Psoas muscle (tissue), 8 donors: ENCODE measurements around the gene TMA7B. TPM values are rescaled to one million over a fixed set of nuclear protein-coding genes. Genes with fewer than 3 reads are reported as not detected.

Experiments
- ATAC-seq, 4 donors: fragments of 200-7000 bp; cut with Tn5 transposase; one replicate each; pipeline ENCODE4 v1.9.1; 2020; ENCODE audit warnings: moderate library complexity in 3 of 4, mild to moderate bottlenecking in 2 of 4
- DNase-seq, 2 donors: peaks; one replicate each; pipeline ENCODE4 v3.0.0-alpha.2; 2020
- H3K27ac ChIP-seq: fragments of 200-600 bp; one replicate; pipeline ENCODE4 v1.8.0; 2022
- H3K27me3 ChIP-seq, 3 donors: fragments of 200-600 bp in 1 of 3; one replicate each; pipeline versions ENCODE4 v1.6.1 to v1.8.0; 2013 to 2022; ENCODE audit warnings: low read length in 2 of 3, mild to moderate bottlenecking in 2 of 3, moderate library complexity in 1 of 3; ENCODE audit not compliant: insufficient read depth in 3 of 3
- H3K36me3 ChIP-seq, 2 donors: fragments of 200-600 bp in 1 of 2; one replicate each; pipeline versions ENCODE4 v1.6.1 to v1.8.0; 2013 to 2022; ENCODE audit warnings: low read depth in 1 of 2, mild to moderate bottlenecking in 1 of 2, moderate library complexity in 1 of 2; ENCODE audit not compliant: insufficient read depth in 1 of 2
- H3K4me1 ChIP-seq: fragments of 200-600 bp; one replicate; pipeline ENCODE4 v1.8.0; 2022
- H3K4me3 ChIP-seq: fragments of 200-600 bp; one replicate; pipeline ENCODE4 v1.8.0; 2022; ENCODE audit warnings: mild to moderate bottlenecking
- H3K9me3 ChIP-seq: fragments of 200-600 bp; one replicate; pipeline ENCODE4 v1.8.0; 2022
- WGBS, 3 donors: extraction: QIAGEN DNeasy Blood & Tissue Kit; methylation state at CpG; one replicate each; pipeline versions ENCODE4 v1.1.6 to v1.1.7; 2013; 5-methylcytosine and 5-hydroxymethylcytosine counted together
- intact Hi-C, 2 donors: fragments of 100-400 bp; cut with DNase I; formaldehyde crosslinking; loops; one replicate each; pipeline versions ENCODE4 v1.11.0 to v1.14.2; 2022
- polyA plus RNA-seq, 3 donors: library from polyadenylated mRNA; stranded (reverse); fragments of 200-250 nt; gene quantifications; one replicate each; pipeline ENCODE4 v1.2.3, GENCODE V29; 2013
- total RNA-seq, 4 donors: library from RNA; stranded (reverse); fragmentation: NEBNext Ultra II Directional in 2 of 4; extraction: Animal tissue kit (Norgen Biotek cat#: 25700) in 2 of 4; gene quantifications; one replicate each; pipeline versions ENCODE4 v1.2.1 to v1.2.4, GENCODE V29; 2021 to 2023
- TF ChIP-seq, protein P1 (sequence below): fragments of 200-600 bp; IDR thresholded peaks from one replicate; pipeline ENCODE4 v1.8.0; 2022; ENCODE audit warnings: antibody characterized with exemption
- donor health status: healthy with polysubstance abuse.
- donor health status: DM: no; HTN: no; CAD: no; lungs with moderate emphysema.
- donor health status: Bipolar disorder and iron deficiency.
- donor health status: healthy.
- donor health status: DM: yes; HTN: yes; CAD: no.
- donor health status: DM: no; HTN: no; CAD: no.
- donor health status: DM: no; HTN: no; CAD: no.
- donor health status: DM: yes; HTN: yes; CAD: no.

TMA7B gene
- total and polyA plus RNA-seq, 7 donors = not detected

DNA sequence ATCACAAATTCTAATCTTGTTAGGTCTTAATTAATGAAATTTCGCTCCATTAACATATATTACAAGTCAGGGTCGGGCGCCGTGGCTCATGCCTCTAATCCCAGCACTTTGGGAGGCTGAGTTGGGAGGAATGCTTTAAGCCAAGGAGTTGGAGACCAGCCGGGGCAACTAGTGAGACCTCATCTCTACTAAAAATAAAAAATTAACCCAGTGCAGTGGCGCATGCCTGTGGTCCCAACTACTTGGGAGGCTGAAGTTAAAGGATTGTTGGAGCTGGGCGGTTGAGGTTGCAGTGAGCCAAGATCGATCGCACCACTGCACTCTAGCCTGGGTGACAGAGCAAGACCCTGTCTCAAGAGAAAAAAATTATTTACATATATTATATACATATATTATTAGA, 1.9 kb downstream of the TMA7B start:
- H3K4me3 ChIP-seq = no peak overlapping the region
- H3K4me1 ChIP-seq = no peaks in the 10 kb centered on the region
- ATAC-seq = no peak
- TF ChIP-seq, protein P1, sequence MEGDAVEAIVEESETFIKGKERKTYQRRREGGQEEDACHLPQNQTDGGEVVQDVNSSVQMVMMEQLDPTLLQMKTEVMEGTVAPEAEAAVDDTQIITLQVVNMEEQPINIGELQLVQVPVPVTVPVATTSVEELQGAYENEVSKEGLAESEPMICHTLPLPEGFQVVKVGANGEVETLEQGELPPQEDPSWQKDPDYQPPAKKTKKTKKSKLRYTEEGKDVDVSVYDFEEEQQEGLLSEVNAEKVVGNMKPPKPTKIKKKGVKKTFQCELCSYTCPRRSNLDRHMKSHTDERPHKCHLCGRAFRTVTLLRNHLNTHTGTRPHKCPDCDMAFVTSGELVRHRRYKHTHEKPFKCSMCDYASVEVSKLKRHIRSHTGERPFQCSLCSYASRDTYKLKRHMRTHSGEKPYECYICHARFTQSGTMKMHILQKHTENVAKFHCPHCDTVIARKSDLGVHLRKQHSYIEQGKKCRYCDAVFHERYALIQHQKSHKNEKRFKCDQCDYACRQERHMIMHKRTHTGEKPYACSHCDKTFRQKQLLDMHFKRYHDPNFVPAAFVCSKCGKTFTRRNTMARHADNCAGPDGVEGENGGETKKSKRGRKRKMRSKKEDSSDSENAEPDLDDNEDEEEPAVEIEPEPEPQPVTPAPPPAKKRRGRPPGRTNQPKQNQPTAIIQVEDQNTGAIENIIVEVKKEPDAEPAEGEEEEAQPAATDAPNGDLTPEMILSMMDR = no peak
- H3K27me3 ChIP-seq = peaks cover 0 to 12% (median 0%) of the 10 kb centered on the region in 3 donors
- WGBS, 3 donors = 90 to 96% (median 92%) methylated on average over 9 of the region's 9 CpGs
- H3K9me3 ChIP-seq = no peaks in the 10 kb centered on the region
- no peak for DNase-seq
- no peaks in the 10 kb centered on the region for H3K36me3 ChIP-seq
- intact Hi-C loops = loop anchor here in 1 of 2 donors (10.0 kb wide), 1 partner anchor 387 kb away; the partner anchor contains the start of gene CACNA1I
- H3K27ac ChIP-seq = no peak overlapping the region

DNA sequence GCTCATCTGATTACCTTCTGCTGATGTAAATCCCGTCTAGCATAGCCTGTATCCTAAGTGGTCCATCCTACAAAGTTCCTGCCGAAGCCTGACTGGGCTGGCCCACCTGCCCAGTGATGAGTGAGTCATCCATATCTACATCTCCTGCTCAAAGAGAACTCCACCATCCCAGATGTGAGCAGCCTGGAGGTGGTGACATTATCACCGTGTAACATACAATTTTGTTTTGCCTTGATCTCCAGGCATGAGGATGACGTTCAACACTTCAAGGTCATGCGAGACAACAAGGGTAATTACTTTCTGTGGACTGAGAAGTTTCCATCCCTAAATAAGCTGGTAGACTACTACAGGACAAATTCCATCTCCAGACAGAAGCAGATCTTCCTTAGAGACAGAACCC, 5.6 kb downstream of the TMA7B start:
- no peaks in the 10 kb centered on the region for H3K36me3 ChIP-seq
- H3K9me3 ChIP-seq = no peaks in the 10 kb centered on the region
- ATAC-seq = no peak
- H3K4me3 ChIP-seq = no peak overlapping the region
- H3K4me1 ChIP-seq = no peaks in the 10 kb centered on the region
- TF ChIP-seq, protein P1 = no peak
- DNase-seq = no peak
- intact Hi-C loops = loop anchor here in 1 of 2 donors (10.0 kb wide), 1 partner anchor 391 kb away; the partner anchor contains the start of gene CACNA1I
- peaks cover 0 to 6% (median 0%) of the 10 kb centered on the region in 3 donors for H3K27me3 ChIP-seq
- 82 to 88% (median 84%) methylated on average over 5 of the region's 5 CpGs for WGBS, 3 donors
- no peak overlapping the region for H3K27ac ChIP-seq

DNA sequence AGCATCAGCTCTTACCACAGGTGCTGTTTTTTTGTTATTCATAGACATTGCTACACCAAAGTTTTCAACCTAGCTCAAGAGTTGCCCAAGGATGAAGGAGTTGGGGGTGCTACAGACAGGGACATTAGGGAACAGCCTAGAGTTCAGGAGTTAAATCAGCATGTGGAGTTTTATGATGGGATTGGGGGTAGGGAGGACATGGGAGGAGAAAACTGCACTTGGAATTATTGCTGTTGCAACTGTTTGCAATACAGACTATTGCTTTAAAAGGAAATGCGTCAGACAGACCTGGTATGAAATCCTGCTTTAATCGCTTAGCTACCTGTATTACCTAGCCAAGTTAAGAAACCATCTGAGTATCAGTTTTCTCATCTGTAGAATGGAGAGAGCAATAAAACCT, 6.3 kb downstream of the TMA7B start:
- intact Hi-C loops = loop anchor here in 1 of 2 donors (10.0 kb wide), 1 partner anchor 392 kb away; the partner anchor contains the start of gene CACNA1I
- no peak overlapping the region for H3K27ac ChIP-seq
- DNase-seq (no peak), ATAC-seq (no peak)
- no peaks in the 10 kb centered on the region for H3K36me3 ChIP-seq
- WGBS, 3 donors = 88 to 96% (median 94%) methylated on average over 2 of the region's 2 CpGs
- H3K4me1 ChIP-seq = no peaks in the 10 kb centered on the region
- H3K27me3 ChIP-seq = peaks cover 0 to 6% (median 0%) of the 10 kb centered on the region in 3 donors
- H3K9me3 ChIP-seq = no peaks in the 10 kb centered on the region
- H3K4me3 ChIP-seq = no peak overlapping the region
- TF ChIP-seq, protein P1 = no peak

DNA sequence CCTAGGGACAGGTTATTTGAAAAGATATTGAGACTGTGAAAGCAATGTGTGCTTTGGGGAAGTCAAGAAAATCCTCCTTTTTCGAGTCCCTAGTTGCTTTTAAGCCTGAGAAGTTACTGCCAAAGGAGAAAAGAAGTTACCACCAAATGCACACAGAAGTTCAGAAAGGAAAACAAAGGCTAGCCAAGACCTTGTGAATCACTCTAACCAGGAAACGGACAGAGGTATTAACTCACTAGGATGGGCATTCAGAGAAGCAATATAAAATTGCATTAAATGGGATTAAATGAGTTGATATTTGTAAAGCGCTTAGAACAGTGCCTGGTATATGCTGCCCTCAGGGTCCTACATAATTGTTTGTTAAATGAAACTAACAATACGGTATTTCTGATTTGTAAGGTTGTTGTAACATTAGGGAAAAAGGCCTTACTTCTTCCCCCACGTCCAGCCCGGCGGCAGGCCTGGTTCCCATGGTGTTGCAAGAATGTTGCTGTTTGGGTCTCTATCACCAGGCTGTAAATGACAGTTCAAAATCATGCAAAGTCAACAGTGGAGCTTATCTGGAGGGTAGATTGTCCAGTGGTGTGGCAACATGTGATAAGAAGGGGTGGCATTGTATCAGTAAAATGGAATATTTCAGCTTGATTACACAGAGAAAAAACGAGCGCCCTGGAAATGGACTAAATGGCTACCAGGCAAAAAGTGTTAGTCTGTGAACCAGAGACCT, 7.1 kb downstream of the TMA7B start:
- intact Hi-C loops = loop anchor here in 1 of 2 donors (10.0 kb wide), 1 partner anchor 392 kb away; the partner anchor contains the start of gene CACNA1I
- Histone ChIP-seq H3K9me3 (no peaks in the 10 kb centered on the region), H3K4me1 (no peaks in the 10 kb centered on the region), H3K27me3 (peaks cover 0 to 12% (median 0%) of the 10 kb centered on the region in 3 donors), H3K27ac (no peak overlapping the region), H3K4me3 (no peak overlapping the region), H3K36me3 (no peaks in the 10 kb centered on the region)
- WGBS, 3 donors = 76 to 83% (median 78%) methylated on average over 9 of the region's 9 CpGs
- ATAC-seq = no peak
- TF ChIP-seq, protein P1 = no peak
- no peak for DNase-seq
